ENCODE data around the gene ZBTB16. TPM values are rescaled to one million over a fixed set of nuclear protein-coding genes. Genes with fewer than 3 reads are reported as not detected.

ZBTB16 gene
- polyA plus RNA-seq, 1 donor from 2014 or later, result 0.45 TPM

GRCh38 chr11:114050258-114050927 is 9.1 kb upstream of the ZBTB16 start:
- no peaks in the 10 kb centered on the region for H3K9me3 ChIP-seq (ENCODE audit: low read length)
- no peak overlapping the region for H2AFZ ChIP-seq (ENCODE audit: low read depth, low read length)
- no peaks in the 10 kb centered on the region for H3F3A ChIP-seq (ENCODE audit: insufficient read depth, low read length, poor library complexity, severe bottlenecking)

GRCh38 chr11:114051558-114051957 is 8.0 kb upstream of the ZBTB16 start:
- TF ChIP-seq CTCF (IDR thresholded peaks at IDR 0.05; ENCODE audit: poor library complexity, severe bottlenecking) (no peak), EZH2 (IDR thresholded peaks at IDR 0.05; ENCODE audit: borderline replicate concordance, insufficient read depth, low read length, poor library complexity, severe bottlenecking) (no peak), RAD21 (conservative IDR thresholded peaks at IDR 0.05) (no peak), POLR2AphosphoS5 (IDR thresholded peaks at IDR 0.05) (no peak), SMC3 (conservative IDR thresholded peaks at IDR 0.05; ENCODE audit: poor library complexity) (no peak), TAF1 (IDR thresholded peaks at IDR 0.05; ENCODE audit: low read depth) (no peak), MXI1 (conservative IDR thresholded peaks at IDR 0.05; ENCODE audit: poor library complexity, severe bottlenecking) (no peak), REST (IDR thresholded peaks at IDR 0.05; ENCODE audit: borderline replicate concordance) (no peak), EP300 (conservative IDR thresholded peaks at IDR 0.05; ENCODE audit: poor library complexity, severe bottlenecking) (no peak)
- no peaks in the 10 kb centered on the region for H3K79me2 ChIP-seq (replicated peaks; ENCODE audit: insufficient read depth, low read length)
- no peaks in the 10 kb centered on the region for H3K9me3 ChIP-seq (ENCODE audit: low read length)
- H3K4me2 ChIP-seq (ENCODE audit: low read length), result no peak overlapping the region
- no peaks in the 10 kb centered on the region for H3K36me3 ChIP-seq (ENCODE audit: insufficient read depth, low read length)
- H3F3A ChIP-seq (ENCODE audit: insufficient read depth, low read length, poor library complexity, severe bottlenecking), result no peaks in the 10 kb centered on the region
- no peak overlapping the region for H2AFZ ChIP-seq (ENCODE audit: low read depth, low read length)
- no peaks in the 10 kb centered on the region for H3K27me3 ChIP-seq (ENCODE audit: insufficient read depth, low read depth, low read length)
- H3K9me2 ChIP-seq (ENCODE audit: insufficient read depth, low read length), result no peaks in the 10 kb centered on the region
- no peak overlapping the region for H3K9ac ChIP-seq (ENCODE audit: low read length)
- H3K4me3 ChIP-seq (ENCODE audit: low read length), result no peak overlapping the region
- H4K20me1 ChIP-seq (ENCODE audit: insufficient read depth), result no peaks in the 10 kb centered on the region
- no peak overlapping the region for H3K27ac ChIP-seq (ENCODE audit: low read length)

More at GRCh38 chr11:114050258-114050927, 9.1 kb upstream of the ZBTB16 start:
- H3K4me2 ChIP-seq (ENCODE audit: low read length), result no peak overlapping the region
- H3K9me2 ChIP-seq (ENCODE audit: insufficient read depth, low read length), result no peaks in the 10 kb centered on the region
- H3K27ac ChIP-seq (ENCODE audit: low read length), result no peak overlapping the region
- TF ChIP-seq MXI1 (conservative IDR thresholded peaks at IDR 0.05; ENCODE audit: poor library complexity, severe bottlenecking) (no peak), POLR2AphosphoS5 (IDR thresholded peaks at IDR 0.05) (peak; percentile 61)
- no peaks in the 10 kb centered on the region for H4K20me1 ChIP-seq (ENCODE audit: insufficient read depth)
- H3K79me2 ChIP-seq (replicated peaks; ENCODE audit: insufficient read depth, low read length), result no peaks in the 10 kb centered on the region
- no peaks in the 10 kb centered on the region for H3K36me3 ChIP-seq (ENCODE audit: insufficient read depth, low read length)
- H3K9ac ChIP-seq (ENCODE audit: low read length), result no peak overlapping the region
- H3K4me3 ChIP-seq (ENCODE audit: low read length), result no peak overlapping the region
- H3K27me3 ChIP-seq (ENCODE audit: insufficient read depth, low read depth, low read length), result no peaks in the 10 kb centered on the region
